SK-N-SH (cell line): ENCODE data around the gene LILRB3. TPM values are rescaled to one million over a fixed set of nuclear protein-coding genes. Genes with fewer than 3 reads are reported as not detected.
"Not testable (repeated sequence)": the region's sequence is repeated elsewhere in the genome, so short reads cannot be mapped to it uniquely, and the experiment has no call there.

Experiments used
- CTCF ChIA-PET: fragments of 300-600, 350-600 bp; formaldehyde crosslinking; extraction: SDS; loops from one replicate; lab custom pipeline; 2021; lab: Yijun Ruan, JAX
- POLR2A ChIA-PET: fragments of 350-600 bp; sonication (Branson Sonifier 250); formaldehyde crosslinking; extraction: SDS; loops from one replicate; lab custom pipeline; 2020; ENCODE audit warnings: antibody characterized with exemption, inconsistent platforms; lab: Yijun Ruan, JAX
- DNase-seq: peaks from one replicate; pipeline ENCODE4 v3.0.0; 2012
- H2AFZ ChIP-seq: fragments of 200-600 bp; sonication (generic); 2 replicates; pipeline ENCODE4 v1.8.1; 2016; ENCODE audit warnings: antibody characterized with exemption, mild to moderate bottlenecking, low read depth
- H3F3A ChIP-seq: fragments of 200-600 bp; sonication (generic); replicated peaks from 2 replicates; pipeline ENCODE3; 2016; ENCODE audit warnings: antibody characterized with exemption, mild to moderate bottlenecking; ENCODE audit not compliant: insufficient read depth
- H3K27ac ChIP-seq, 2 experiments: fragments of 200-500 bp in 1 of 2; fragments of 200-600 bp in 1 of 2; sonication (Bioruptor generic) in 1 of 2; sonication (generic), shearing (Covaris generic) in 1 of 2; 2 replicates each; pipeline versions ENCODE4 v1.5.1 to v1.6.1; 2014 to 2016; ENCODE audit warnings: low read depth in 2 of 2, inconsistent platforms in 1 of 2, low read length in 1 of 2, mild to moderate bottlenecking in 1 of 2, mixed read lengths in 1 of 2
- H3K27me3 ChIP-seq: fragments of 200-600 bp; sonication (generic), shearing (Covaris generic); 2 replicates; pipeline ENCODE4 v1.6.1; 2016; ENCODE audit warnings: mixed run types; ENCODE audit not compliant: insufficient read depth
- H3K36me3 ChIP-seq, 2 experiments: fragments of 200-500 bp in 1 of 2; fragments of 200-600 bp in 1 of 2; sonication (Bioruptor generic) in 1 of 2; sonication (generic) in 1 of 2; replicated peaks in 1 of 2; 2 replicates each; pipeline versions ENCODE3 to v1.5.1; 2014 to 2016; ENCODE audit warnings: low read length in 1 of 2, mild to moderate bottlenecking in 1 of 2; ENCODE audit not compliant: insufficient read depth in 2 of 2, control insufficient read depth in 1 of 2
- H3K4me1 ChIP-seq, 2 experiments: fragments of 200-500 bp in 1 of 2; fragments of 200-600 bp in 1 of 2; sonication (Bioruptor generic) in 1 of 2; sonication (generic), shearing (Covaris generic) in 1 of 2; 2 replicates each; pipeline versions ENCODE4 v1.5.1 to v1.6.1; 2014 to 2016; ENCODE audit warnings: low read depth in 1 of 2, low read length in 1 of 2, mixed run types in 1 of 2; ENCODE audit not compliant: insufficient read depth in 2 of 2, control insufficient read depth in 1 of 2
- H3K4me2 ChIP-seq: fragments of 200-600 bp; sonication (generic), shearing (Covaris generic); 2 replicates; pipeline ENCODE4 v1.6.1; 2017; ENCODE audit warnings: mixed run types
- H3K4me3 ChIP-seq, 2 experiments: fragments of 200-500 bp in 1 of 2; fragments of 200-600 bp in 1 of 2; sonication (Bioruptor generic) in 1 of 2; sonication (generic), shearing (Covaris generic) in 1 of 2; 2 replicates each; pipeline versions ENCODE4 v1.5.1 to v1.8.1; 2014 to 2016; ENCODE audit warnings: low read depth in 2 of 2, inconsistent platforms in 1 of 2, low read length in 1 of 2, mild to moderate bottlenecking in 1 of 2, mixed read lengths in 1 of 2, moderate library complexity in 1 of 2
- H3K79me2 ChIP-seq: fragments of 200-600 bp; sonication (generic); 2 replicates; pipeline ENCODE4 v1.8.1; 2017; ENCODE audit warnings: mild to moderate bottlenecking; ENCODE audit not compliant: insufficient read depth
- H3K9ac ChIP-seq: fragments of 200-600 bp; sonication (generic); 2 replicates; pipeline ENCODE4 v1.6.1; 2017; ENCODE audit warnings: mixed run types
- H3K9me2 ChIP-seq: fragments of 200-600 bp; sonication (generic); 2 replicates; pipeline ENCODE4 v1.6.1; 2017; ENCODE audit warnings: mixed run types
- H3K9me3 ChIP-seq: fragments of 200-600 bp; sonication (generic); 2 replicates; pipeline ENCODE4 v1.6.1; 2017; ENCODE audit warnings: mixed run types, mild to moderate bottlenecking, moderate library complexity
- H4K20me1 ChIP-seq: fragments of 200-600 bp; sonication (generic); 2 replicates; pipeline ENCODE4 v1.6.1; 2017; ENCODE audit warnings: mild to moderate bottlenecking, mixed run types; ENCODE audit not compliant: insufficient read depth
- CHD2 ChIP-seq: fragments of 150-350 bp; IDR thresholded peaks from 2 replicates; pipeline ENCODE4 v1.6.1; 2018; ENCODE audit warnings: low read length; ENCODE audit not compliant: partially characterized antibody
- ELF1 ChIP-seq: IDR thresholded peaks from 2 replicates; pipeline ENCODE4 v1.4.0; 2012
- FOXJ3 ChIP-seq: sonication (generic); formaldehyde crosslinking; IDR thresholded peaks from 2 replicates; pipeline ENCODE4 v1.5.1; 2020; ENCODE audit warnings: mild to moderate bottlenecking, missing genetic modification reagents
- GATA2 ChIP-seq: sonication (generic); formaldehyde crosslinking; IDR thresholded peaks from 2 replicates; pipeline ENCODE4 v1.5.0; 2020; ENCODE audit warnings: mild to moderate bottlenecking, missing genetic modification reagents
- POLR2AphosphoS5 ChIP-seq: IDR thresholded peaks from 2 replicates; pipeline ENCODE4 v1.6.1; 2012; ENCODE audit warnings: low read depth, low read length
- TAF1 ChIP-seq: IDR thresholded peaks from 2 replicates; pipeline ENCODE4 v1.6.1; 2012; ENCODE audit warnings: low read depth, mild to moderate bottlenecking, low read length, moderate library complexity, borderline replicate concordance
- TCF12 ChIP-seq: IDR thresholded peaks from 2 replicates; pipeline ENCODE4 v1.4.0; 2012
- WGBS: methylation state at CpG from one replicate; pipeline ENCODE4 v1.1.6; 2017; ENCODE audit warnings: low lambda C conversion rate; 5-methylcytosine and 5-hydroxymethylcytosine counted together
- polyA plus RNA-seq, 3 experiments: library from polyadenylated mRNA; depleted of rRNA; stranded (reverse); fragments of >200 nt; gene quantifications; 2 replicates each; pipeline ENCODE4 v1.2.3, GENCODE V29; 2012
- TF ChIP-seq, protein P1 (sequence below): IDR thresholded peaks from 2 replicates; pipeline ENCODE4 v1.6.1; 2012; ENCODE audit warnings: mild to moderate bottlenecking, low read depth, low read length, moderate library complexity
- TF ChIP-seq, protein P2 (sequence below): IDR thresholded peaks from 2 replicates; pipeline ENCODE4 v1.4.0; 2012; ENCODE audit warnings: low read depth
- TF ChIP-seq, protein P3 (sequence below): fragments of 150-350 bp; IDR thresholded peaks from 2 replicates; pipeline ENCODE4 v1.6.1; 2017; ENCODE audit warnings: antibody characterized with exemption, low read length, low read depth, borderline replicate concordance
- TF ChIP-seq, protein P4 (sequence below): fragments of 150-350 bp; IDR thresholded peaks from 2 replicates; pipeline ENCODE4 v1.6.1; 2016; ENCODE audit warnings: mild to moderate bottlenecking, low read depth, low read length
- TF ChIP-seq, protein P5 (sequence below): IDR thresholded peaks from 2 replicates; pipeline ENCODE4; 2012

Gene LILRB3
- polyA plus RNA-seq, 1 of the 3 experiments (the other 2 are of a cell fraction) = not detected

DNA sequence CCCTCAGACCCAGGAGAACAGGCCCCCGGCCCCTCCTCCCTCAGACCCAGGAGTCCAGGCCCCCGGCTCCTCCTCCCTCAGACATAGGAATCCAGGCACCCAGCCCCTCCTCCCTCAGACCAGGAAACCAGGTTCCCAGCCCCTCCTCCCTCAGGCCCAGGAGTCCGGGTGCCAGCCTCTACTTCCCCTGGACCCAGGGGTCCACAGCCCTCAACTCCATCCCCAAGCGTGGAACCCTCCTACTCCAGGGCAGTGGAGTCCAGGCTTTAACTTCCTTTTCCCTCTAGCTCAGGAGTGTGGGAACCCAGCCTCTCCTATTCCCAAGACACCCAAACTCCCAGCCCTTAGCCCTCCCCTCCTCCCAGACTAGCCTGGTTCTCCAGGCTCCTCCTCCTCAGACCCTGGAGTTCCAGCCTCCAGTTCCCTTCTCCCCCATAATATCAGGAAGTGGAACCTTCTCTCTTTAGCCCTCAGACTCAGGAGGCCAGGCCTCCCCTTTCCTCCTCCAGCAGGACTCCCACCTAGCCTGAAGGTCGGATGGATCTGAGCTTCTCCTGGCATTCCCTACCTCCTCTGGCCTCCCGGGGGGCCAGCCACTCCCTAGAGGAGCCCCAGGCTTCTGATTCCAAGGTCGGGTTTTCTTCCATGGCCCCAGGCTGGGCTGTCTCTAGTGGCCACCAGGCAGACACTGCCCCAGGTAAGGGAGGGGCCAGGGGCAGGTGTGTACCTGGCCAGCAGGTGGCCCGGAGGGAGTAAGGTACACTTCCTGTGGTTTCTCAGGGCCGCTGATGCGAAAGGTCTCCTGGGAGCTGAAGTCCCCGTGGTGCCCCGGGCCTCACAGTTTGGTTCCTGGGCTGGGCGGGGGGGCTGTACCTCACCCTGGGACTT is 50.1 kb downstream of the LILRB3 start, which contains the start of gene TMC4 (continued):
- TF ChIP-seq, protein P1, sequence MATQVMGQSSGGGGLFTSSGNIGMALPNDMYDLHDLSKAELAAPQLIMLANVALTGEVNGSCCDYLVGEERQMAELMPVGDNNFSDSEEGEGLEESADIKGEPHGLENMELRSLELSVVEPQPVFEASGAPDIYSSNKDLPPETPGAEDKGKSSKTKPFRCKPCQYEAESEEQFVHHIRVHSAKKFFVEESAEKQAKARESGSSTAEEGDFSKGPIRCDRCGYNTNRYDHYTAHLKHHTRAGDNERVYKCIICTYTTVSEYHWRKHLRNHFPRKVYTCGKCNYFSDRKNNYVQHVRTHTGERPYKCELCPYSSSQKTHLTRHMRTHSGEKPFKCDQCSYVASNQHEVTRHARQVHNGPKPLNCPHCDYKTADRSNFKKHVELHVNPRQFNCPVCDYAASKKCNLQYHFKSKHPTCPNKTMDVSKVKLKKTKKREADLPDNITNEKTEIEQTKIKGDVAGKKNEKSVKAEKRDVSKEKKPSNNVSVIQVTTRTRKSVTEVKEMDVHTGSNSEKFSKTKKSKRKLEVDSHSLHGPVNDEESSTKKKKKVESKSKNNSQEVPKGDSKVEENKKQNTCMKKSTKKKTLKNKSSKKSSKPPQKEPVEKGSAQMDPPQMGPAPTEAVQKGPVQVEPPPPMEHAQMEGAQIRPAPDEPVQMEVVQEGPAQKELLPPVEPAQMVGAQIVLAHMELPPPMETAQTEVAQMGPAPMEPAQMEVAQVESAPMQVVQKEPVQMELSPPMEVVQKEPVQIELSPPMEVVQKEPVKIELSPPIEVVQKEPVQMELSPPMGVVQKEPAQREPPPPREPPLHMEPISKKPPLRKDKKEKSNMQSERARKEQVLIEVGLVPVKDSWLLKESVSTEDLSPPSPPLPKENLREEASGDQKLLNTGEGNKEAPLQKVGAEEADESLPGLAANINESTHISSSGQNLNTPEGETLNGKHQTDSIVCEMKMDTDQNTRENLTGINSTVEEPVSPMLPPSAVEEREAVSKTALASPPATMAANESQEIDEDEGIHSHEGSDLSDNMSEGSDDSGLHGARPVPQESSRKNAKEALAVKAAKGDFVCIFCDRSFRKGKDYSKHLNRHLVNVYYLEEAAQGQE = no peak
- TF ChIP-seq GATA2 (CRISPR knock-in tag) (no peak), TCF12 (no peak), FOXJ3 (CRISPR knock-in tag) (no peak), TAF1 (no peak), CHD2 (no peak), POLR2AphosphoS5 (no peak; the same call in 1 of the 2 replicates), ELF1 (peak; percentile 27; the same call in 1 of the 2 replicates)
- TF ChIP-seq, protein P2, sequence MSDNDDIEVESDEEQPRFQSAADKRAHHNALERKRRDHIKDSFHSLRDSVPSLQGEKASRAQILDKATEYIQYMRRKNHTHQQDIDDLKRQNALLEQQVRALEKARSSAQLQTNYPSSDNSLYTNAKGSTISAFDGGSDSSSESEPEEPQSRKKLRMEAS = no peak
- TF ChIP-seq, protein P3, sequence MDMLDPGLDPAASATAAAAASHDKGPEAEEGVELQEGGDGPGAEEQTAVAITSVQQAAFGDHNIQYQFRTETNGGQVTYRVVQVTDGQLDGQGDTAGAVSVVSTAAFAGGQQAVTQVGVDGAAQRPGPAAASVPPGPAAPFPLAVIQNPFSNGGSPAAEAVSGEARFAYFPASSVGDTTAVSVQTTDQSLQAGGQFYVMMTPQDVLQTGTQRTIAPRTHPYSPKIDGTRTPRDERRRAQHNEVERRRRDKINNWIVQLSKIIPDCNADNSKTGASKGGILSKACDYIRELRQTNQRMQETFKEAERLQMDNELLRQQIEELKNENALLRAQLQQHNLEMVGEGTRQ = no peak
- TF ChIP-seq, protein P4, sequence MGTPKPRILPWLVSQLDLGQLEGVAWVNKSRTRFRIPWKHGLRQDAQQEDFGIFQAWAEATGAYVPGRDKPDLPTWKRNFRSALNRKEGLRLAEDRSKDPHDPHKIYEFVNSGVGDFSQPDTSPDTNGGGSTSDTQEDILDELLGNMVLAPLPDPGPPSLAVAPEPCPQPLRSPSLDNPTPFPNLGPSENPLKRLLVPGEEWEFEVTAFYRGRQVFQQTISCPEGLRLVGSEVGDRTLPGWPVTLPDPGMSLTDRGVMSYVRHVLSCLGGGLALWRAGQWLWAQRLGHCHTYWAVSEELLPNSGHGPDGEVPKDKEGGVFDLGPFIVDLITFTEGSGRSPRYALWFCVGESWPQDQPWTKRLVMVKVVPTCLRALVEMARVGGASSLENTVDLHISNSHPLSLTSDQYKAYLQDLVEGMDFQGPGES = no peak
- TF ChIP-seq, protein P5, sequence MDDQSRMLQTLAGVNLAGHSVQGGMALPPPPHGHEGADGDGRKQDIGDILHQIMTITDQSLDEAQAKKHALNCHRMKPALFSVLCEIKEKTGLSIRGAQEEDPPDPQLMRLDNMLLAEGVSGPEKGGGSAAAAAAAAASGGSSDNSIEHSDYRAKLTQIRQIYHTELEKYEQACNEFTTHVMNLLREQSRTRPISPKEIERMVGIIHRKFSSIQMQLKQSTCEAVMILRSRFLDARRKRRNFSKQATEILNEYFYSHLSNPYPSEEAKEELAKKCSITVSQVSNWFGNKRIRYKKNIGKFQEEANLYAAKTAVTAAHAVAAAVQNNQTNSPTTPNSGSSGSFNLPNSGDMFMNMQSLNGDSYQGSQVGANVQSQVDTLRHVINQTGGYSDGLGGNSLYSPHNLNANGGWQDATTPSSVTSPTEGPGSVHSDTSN = peak; percentile 26; the same call in 1 of the 2 replicates
- TF ChIP-seq, all 33 proteins: peak for 4

DNA sequence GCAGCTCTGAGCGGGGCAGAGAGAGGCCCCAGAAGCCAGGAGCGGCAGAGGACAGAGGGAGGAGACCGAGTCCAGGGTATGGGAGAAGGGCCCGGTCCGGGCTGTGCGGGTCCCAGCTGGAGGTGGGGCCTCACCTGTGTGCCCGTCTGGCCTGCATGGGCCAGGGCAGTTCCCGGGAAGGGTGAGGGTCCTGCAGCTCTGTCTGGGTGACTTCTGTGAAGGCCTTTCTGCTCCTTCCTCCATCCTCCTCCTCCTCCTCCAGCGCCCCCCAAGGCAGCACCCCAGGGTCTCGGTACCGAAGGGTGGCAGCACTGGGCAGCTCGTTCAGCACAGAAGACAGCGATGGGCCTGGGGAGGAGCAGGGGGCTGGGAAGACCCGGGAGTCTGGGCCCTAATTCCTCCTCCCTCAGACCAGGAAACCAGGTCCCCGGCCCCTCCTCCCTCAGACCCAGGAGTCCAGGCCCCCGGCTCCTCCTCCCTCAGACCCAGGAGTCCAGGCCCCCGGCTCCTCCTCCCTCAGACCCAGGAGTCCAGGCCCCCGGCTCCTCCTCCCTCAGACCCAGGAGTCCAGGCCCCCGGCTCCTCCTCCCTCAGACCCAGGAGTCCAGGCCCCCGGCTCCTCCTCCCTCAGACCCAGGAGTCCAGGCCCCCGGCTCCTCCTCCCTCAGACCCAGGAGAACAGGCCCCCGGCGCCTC is 50.9 kb downstream of the LILRB3 start:
- H3K9ac ChIP-seq, H4K20me1 ChIP-seq, H2AFZ ChIP-seq, H3K27me3 ChIP-seq, H3K36me3 ChIP-seq, H3K79me2 ChIP-seq, H3K4me3 ChIP-seq, H3K27ac ChIP-seq, H3K9me3 ChIP-seq, H3K9me2 ChIP-seq, H3K4me2 ChIP-seq, H3F3A ChIP-seq, POLR2A ChIA-PET, DNase-seq, H3K4me1 ChIP-seq: not testable (repeated sequence)
- WGBS = 63% methylated on average over 5 of the region's 23 CpGs
- CTCF ChIA-PET = interaction anchor here (1.2 to 3.0 kb wide), 3 partner anchors 13 to 94 kb away, joined by 3 to 13 read pairs (median 9); partner anchors contain the start of gene LENG1
